Right ventricle myocardium superior (tissue), 1 donor: ENCODE data around the gene PDZD7. TPM values are rescaled to one million over a fixed set of nuclear protein-coding genes. Genes with fewer than 3 reads are reported as not detected.

ENCODE experiments used
- ATAC-seq: fragments of 200-7000 bp; cut with Tn5 transposase; one replicate; pipeline ENCODE4 v1.9.1; 2020; ENCODE audit warnings: mild to moderate bottlenecking; ENCODE audit not compliant: poor library complexity
- DNase-seq: peaks from one replicate; pipeline ENCODE4 v3.0.0-alpha.2; 2020
- intact Hi-C: fragments of 100-400 bp; cut with DNase I; formaldehyde crosslinking; loops from one replicate; pipeline ENCODE4 v1.11.2; 2022
- microRNA-seq: library from miRNA; unstranded; fragments of <30 nt; microRNA quantifications from one replicate; pipeline ENCODE4 v1.2.0, GENCODE V29; 2020
- total RNA-seq: library from RNA; stranded (reverse); fragmentation: NEBNext Ultra II Directional; extraction: Animal tissue kit (Norgen Biotek cat#: 25700); gene quantifications from one replicate; pipeline ENCODE4 v1.2.1, GENCODE V29; 2021
- donor health status: DM: no; HTN: yes; CAD: no; lungs with severe emphysema.

Gene PDZD7
- total RNA-seq, 1 donor from 2014 or later = 0.38 TPM

- no peak for ATAC-seq
- intact Hi-C loops = no loop called here
Observed at GRCh38 chr10:100963826-100964225, 67.1 kb downstream of the PDZD7 start.

GRCh38 chr10:100962351-100963080 is 68.4 kb downstream of the PDZD7 start:
- DNase-seq = no peak
- intact Hi-C loops = no loop called here
- ATAC-seq = no peak

More at GRCh38 chr10:100963826-100964225, 67.1 kb downstream of the PDZD7 start:
- DNase-seq = no peak

GRCh38 chr10:100960251-100960650 is 70.7 kb downstream of the PDZD7 start:
- intact Hi-C loops = no loop called here
- no peak for ATAC-seq
- no peak for DNase-seq

Small RNA genes within 50 kb of the gene (microRNA-seq; reads per million reads assigned to microRNA genes)
- not detected for gene MIR608

Other genes with a start within 250 kb of the PDZD7 start
- 15.0 TPM for gene SLF2, start 118.2 kb downstream of the PDZD7 start, total RNA-seq
- gene SEMA4G, start 61.6 kb downstream of the PDZD7 start, total RNA-seq = 0.86 TPM
- 55.4 TPM for gene MRPL43, start 43.6 kb downstream of the PDZD7 start, total RNA-seq
- gene TWNK, start 43.6 kb downstream of the PDZD7 start, total RNA-seq = 6.4 TPM
- gene LZTS2, start 31.3 kb downstream of the PDZD7 start, total RNA-seq = 39.1 TPM
- gene SFXN3, start 105 bp upstream of the PDZD7 start, total RNA-seq = 11.4 TPM
- 5.0 TPM for gene KAZALD1, start 30.9 kb upstream of the PDZD7 start, total RNA-seq
- gene TLX1, start 100.2 kb upstream of the PDZD7 start, total RNA-seq = not detected
- gene LBX1, start 198.3 kb upstream of the PDZD7 start, total RNA-seq = not detected